B cell (primary cell): ENCODE data around the gene CADPS.

Source experiments
- EZH2 ChIP-seq: IDR thresholded peaks from 2 replicates; pipeline ENCODE4 v1.6.1; 2012; ENCODE audit warnings: borderline replicate concordance, low read depth, mild to moderate bottlenecking, moderate library complexity, low read length; ENCODE audit not compliant: insufficient read depth, poor library complexity, severe bottlenecking
- TF ChIP-seq, protein P1 (sequence below): fragments of 200-600 bp; IDR thresholded peaks from one replicate; pipeline ENCODE4 v1.8.0; 2022; ENCODE audit warnings: antibody characterized with exemption, mild to moderate bottlenecking

DNA sequence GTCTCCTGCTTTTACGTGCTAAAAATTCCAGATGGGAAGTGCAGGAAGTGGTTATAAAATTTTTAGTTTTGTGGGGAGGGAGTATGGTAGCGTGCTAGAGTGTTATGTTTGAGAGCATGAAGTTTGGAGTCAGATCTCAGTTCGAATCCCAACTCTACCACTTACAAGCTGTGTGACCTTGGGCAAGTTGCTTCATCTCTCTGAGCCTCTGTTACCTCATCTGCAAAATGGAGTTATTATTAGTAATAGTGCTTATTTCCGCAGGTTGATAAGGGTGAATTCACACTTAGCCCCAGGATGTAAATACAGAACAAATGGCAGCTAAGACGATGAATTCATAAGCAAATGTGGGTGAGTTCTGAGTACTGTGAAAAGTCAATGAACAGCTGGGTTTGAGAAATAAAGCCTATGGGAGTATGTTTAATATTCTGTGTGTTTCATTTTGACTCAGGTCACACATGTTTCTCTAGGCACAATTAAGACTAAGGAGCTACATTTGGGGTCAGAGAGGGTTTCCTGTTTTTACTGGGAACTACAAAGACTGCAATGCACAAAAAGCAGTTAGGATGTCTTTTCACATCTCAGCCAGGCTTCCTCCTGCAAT lies 428.8 kb downstream of the CADPS start:
- TF ChIP-seq, protein P1, sequence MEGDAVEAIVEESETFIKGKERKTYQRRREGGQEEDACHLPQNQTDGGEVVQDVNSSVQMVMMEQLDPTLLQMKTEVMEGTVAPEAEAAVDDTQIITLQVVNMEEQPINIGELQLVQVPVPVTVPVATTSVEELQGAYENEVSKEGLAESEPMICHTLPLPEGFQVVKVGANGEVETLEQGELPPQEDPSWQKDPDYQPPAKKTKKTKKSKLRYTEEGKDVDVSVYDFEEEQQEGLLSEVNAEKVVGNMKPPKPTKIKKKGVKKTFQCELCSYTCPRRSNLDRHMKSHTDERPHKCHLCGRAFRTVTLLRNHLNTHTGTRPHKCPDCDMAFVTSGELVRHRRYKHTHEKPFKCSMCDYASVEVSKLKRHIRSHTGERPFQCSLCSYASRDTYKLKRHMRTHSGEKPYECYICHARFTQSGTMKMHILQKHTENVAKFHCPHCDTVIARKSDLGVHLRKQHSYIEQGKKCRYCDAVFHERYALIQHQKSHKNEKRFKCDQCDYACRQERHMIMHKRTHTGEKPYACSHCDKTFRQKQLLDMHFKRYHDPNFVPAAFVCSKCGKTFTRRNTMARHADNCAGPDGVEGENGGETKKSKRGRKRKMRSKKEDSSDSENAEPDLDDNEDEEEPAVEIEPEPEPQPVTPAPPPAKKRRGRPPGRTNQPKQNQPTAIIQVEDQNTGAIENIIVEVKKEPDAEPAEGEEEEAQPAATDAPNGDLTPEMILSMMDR, result no peak
- no peak for TF ChIP-seq EZH2
